Stimulated activated naive CD8-positive, alpha-beta T cell treated with anti-CD3 and anti-CD28 coated beads, Interleukin-15, Interleukin-2, amounts not matched to agents 100 U/mL and 50 U/mL, for 24 hours (primary cell): ENCODE results near the gene MDK.
A peak's percentile ranks its signal among the peaks of the same experiment; 100 is the strongest.

Experiments
- ATAC-seq: fragments of 150-1000 bp; cut with Tn5 transposase; one replicate; pipeline ENCODE4 v1.10.0; 2021
- DNase-seq: peaks from one replicate; pipeline ENCODE4 v3.0.0; 2021

MDK gene

DNA sequence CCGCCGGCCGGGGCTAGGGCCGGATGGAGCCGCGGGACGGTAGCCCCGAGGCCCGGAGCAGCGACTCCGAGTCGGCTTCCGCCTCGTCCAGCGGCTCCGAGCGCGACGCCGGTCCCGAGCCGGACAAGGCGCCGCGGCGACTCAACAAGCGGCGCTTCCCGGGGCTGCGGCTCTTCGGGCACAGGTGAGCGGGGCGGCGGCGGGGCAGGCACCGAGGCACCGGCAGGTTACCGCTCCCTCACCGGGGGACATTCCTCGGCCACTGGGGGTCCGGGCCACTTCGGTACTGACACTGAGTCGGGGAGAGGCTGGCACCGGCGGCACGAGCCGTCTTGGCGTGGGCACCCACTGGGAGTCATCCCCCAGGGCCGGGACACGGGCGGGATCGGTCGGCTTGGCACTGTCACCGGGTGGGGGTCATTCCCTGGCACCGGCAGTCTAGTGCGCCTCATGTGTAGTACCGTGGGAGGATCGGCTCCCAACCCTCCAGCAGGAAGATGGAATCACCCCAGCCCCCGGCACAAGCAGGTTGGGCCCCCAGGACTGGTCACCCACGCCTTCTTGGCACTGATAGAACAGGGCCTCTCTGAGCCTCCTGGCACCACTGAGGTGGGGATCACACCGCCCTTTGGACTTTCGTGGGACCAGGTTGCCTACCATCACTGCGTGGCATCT lies 33.7 kb upstream of the MDK start:
- no peak for ATAC-seq
- DNase-seq, result peak; percentile 41

DNA sequence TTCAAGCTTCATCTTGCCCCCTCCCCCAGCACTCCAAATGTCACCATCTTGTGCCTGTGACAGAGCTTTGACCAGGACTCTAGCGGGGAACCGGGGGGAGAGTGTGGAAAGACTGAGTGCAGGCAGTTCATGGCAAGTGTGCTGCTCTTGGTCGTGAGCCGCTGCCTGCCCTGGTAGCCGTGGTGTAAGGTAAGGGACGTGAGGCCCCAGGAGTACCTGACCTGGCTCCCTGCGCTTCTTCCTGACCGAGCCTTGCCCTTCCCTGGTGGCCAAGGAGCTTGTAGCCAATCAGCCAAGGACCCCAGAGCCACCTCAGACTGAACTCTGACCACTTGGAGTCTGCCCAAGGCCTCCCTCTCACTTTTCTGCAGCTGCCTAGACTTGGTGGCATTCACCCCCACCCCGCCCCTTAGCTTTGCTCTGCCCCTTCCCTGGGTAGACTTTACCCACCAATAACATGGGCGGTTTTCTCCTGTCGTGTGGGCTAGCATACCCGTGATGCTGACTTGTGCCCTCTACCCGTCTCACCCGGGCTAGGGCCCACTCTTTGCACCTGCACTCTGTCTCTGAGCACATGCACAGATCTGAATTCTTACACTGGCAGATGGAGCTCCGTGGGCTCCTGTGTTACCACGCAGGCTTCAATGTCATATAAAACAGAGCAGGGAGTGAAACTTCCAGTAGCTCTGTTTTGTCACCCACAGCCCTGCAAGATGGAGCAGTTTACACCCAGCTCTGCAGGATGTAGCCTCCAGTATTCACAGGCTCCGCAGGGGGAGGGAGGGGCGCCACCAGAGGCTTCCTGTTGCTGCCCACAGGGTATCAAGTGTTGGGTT lies 32.7 kb upstream of the MDK start:
- peak; percentile 68 for DNase-seq

DNA sequence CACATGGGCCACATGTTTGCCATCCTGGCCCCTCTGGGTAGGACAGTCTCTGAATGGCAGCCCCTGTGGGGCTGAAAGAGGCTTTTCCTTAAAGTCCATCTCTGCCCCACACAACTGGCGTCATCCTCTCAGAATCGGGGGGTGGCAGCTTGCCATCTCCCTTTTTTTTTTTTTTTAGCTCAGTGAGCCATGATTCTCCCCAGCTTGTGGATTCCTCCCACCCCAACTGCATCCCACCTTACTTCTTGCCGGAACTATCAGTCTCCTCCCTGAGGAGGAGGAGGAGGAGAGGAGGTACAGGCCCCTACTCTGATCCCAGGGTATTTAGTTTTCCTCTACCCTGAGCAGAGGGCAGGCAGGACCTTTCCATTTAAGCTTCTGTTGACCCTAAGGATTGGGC lies 30.8 kb upstream of the MDK start:
- no peak for DNase-seq
- no peak for ATAC-seq

More for the DNA sequence above, 32.7 kb upstream of the MDK start:
- peak; percentile 34 for ATAC-seq

DNA sequence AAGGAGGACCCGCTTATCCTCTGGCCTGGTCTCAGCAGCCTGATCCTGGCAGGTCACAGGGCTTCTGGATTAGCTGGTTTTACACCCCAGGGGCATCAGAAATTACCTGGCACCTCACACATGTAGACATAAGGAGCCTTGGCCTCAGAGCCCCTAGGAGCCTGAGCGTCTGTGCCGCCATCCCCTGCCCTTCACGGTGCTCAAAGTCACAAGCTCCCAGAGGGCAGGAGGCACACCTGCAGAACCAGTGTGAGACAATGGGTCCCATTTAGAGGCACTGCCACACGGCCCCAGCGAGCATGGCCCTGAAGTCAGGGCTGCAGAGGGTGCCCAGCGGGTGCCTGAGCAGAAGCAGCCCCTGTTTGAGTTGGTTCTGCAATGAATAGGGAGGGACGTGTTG lies 30.3 kb upstream of the MDK start:
- DNase-seq (no peak), ATAC-seq (no peak)

DNA sequence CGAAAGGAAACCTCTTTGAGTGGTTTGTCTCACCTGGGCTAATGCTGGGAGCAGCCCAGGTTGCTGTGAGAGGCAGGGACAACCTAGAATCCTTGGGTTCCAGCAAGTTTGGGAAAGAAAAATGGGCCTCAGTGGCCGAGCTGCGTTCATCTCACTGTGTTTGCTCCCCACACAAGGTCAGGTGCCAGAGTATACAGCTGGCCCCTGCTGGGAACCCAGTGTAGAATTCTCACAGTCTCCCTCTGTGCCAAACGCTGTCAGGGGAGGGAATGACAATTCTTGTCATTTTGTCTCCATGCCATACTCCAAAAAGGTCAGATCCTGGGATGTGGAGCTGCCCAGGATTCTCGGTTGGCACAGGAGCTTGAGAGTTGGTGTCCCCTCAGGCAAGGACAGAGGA lies 29.9 kb upstream of the MDK start:
- DNase-seq (no peak), ATAC-seq (no peak)

DNA sequence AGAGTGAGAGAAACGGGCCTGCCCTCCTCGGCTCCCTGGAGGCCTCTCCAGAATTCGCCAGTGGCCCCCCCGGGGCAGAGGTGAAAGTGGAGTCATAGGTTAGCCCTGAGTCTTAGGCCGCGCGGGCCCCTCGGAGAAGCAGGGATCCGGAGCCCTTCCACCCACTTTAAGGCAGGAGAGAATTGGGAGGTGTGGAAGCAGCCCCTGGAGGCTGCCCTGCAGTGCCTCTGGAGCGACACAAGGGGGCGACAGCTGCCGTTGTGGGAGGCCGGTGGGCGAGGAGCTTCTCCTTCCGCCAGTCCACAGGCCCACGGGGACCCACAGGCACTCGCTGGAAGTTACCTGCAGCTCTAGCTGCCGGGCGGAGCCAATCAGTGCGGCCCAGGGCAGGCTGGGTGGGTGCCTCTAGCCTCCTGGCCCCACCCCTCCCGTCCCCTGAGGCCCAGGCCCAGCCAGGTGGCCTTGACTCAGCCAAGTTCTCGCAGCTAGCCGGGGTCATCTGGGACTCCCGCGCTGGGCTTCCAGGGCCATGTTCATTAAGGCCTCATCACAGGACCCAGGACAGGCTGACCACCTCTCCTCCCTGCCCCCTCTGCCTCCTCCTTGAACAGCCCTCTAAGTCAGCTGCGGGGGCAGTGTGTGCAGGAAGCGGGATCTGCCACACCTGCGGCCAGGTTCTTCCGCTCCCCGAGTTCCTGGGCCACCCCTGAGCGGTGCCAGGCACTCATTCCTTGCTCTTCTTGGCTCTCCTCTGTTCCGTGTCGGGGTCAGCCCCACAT lies 29.2 kb upstream of the MDK start:
- peak; percentile 28 for ATAC-seq
- DNase-seq, result peak; percentile 79

DNA sequence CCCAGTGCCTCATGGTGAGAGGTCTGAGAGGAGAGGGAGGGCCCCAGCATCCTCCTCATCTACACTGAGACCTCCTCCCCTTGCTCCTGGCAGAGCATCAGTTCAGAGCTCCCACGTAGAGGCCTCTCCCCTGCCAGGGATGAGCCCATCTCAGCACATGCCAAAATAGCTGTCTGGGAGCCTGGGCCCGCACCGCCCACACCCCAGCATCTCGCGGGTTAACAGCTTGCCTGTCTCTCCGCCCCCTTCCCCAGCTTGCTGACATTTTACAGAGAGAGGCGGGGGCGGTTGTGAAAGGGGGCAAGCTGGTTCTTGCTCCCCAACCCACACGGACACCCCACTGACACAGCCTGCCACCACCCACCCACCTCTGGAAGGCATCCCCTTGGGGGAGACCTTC lies 27.8 kb upstream of the MDK start:
- DNase-seq, result peak; percentile 78
- ATAC-seq, result peak; percentile 62

DNA sequence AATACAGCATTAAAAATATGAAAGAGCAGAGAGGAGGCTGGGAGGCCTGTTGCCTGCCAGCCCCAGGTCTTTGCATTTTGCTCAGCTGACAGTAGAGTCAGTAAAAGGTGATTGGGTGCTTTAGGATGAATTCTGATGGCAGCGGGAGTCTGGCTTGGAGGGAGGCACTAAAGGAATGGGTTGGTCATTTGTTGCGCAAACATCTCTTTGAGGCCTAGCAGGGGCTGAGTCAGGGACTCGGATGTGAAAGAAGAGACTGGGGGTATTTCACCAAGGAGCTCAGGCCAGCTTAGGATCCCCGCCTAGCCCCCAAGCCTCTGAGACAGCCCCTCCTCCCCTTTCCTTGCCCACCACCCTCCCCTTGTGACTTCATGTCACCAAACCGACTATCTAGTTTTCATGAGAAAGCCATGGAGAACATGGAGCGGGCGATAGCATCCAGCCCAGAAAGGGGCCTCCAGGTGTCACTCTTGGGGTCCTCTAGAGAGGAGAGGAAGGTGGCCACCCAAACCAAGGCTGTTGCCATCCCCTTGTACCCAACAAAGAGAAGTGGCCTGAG lies 24.5 kb upstream of the MDK start:
- ATAC-seq (no peak), DNase-seq (no peak)

DNA sequence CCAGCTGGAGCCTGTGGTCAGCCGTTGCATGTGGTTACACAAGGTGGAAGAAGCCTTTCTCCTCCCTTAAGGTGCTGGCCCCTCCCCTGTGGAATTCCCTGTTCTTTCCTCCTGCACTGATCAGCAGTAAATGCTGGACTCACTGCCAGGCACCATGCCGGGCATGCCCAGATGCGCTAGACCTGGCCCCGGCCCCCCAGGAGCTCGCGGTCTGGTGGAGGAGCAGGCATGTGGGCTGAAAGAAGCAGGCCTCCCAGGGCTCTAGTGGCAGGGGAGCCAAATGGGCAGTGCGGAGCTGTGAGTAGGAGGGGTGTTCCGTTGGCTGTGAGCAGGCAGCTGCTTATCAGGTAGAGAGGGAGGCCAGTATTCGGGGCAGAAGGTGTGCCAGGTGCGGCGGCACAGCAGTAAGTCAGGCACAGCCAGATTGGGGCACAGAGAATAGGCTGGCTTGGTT lies 24.0 kb upstream of the MDK start:
- DNase-seq (no peak), ATAC-seq (no peak)

DNA sequence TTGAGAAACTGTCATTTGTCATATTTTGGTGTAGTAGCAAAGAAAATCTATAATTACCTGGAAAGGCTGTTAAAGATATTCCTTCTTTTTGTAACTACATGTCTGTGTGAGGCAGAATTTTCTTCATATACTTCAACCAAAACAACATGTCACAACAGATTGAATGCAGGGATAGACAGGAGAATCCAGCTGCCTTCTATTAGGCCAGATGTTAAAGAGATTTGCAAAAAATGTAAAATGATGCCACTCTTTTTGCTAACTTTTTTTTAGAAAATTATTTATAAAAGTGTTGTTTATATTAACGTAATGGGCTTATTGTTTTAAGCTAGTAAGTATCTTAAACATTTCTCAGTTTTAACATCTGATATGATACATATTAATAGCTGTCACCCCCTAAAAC lies 21.5 kb upstream of the MDK start:
- no peak for DNase-seq
- no peak for ATAC-seq

DNA sequence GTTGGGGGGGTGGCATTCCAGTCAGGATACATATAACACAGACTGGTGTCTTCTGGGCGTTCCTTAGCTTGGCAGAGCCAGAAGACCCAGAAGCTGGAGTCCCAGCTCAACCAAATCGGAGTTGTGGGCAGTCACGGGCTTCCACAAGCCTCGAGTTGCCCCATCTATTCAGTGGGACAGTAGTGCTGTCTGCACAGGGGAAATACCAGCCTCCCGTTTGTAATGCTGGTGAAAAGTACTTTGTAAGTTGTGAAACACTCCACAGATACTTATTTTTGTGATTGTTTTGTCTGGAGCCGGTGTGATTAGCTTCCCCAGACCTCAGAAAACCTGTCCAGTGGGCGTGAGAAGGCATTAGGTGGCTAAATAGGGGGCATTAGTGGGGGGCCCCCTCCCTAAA lies 20.6 kb upstream of the MDK start:
- ATAC-seq, result no peak
- no peak for DNase-seq

DNA sequence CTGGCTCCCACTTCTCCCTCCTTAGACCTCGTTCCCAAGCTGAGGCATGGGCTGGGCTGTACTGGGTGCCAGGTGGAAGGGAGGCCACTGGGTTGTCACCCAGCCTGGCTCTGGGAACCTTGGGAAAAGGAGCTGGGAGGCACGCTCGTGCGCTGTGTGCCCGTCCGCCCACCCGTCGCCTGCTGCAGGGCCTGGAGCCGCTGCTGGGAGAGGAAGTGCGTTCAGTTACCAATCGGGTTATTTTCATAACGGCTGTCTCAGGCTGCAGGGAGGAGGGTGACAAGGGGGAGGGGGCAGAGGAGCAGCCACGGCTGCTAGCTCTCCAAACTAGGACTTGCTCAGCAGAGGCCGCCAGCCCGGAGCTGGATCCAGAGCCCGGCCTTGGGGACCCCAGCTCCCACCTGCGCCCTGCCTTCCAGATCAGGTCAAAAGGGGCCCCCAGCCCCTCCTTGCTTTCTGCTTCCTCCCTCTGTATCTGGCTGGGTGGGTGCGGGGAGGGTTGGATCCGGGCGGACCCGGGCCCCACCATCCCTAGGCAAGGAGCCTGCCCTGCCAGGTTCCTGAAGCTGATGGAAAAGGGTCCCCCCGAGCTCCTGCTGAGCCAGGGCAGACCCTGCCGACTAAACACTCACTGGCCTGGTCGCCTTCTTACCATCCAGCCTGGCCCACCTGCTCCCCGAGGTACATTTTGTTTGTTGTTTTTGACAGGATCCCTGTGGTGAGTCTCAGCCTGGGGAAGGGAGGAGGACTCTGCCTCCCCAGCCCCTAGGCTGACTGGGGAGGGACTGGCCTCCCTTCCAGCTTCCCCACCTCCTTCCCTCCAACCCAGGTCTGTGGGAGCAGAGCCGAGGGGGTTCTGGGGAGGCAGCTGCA lies 19.9 kb upstream of the MDK start:
- peak; percentile 71 for DNase-seq
- peak; percentile 79 for ATAC-seq

DNA sequence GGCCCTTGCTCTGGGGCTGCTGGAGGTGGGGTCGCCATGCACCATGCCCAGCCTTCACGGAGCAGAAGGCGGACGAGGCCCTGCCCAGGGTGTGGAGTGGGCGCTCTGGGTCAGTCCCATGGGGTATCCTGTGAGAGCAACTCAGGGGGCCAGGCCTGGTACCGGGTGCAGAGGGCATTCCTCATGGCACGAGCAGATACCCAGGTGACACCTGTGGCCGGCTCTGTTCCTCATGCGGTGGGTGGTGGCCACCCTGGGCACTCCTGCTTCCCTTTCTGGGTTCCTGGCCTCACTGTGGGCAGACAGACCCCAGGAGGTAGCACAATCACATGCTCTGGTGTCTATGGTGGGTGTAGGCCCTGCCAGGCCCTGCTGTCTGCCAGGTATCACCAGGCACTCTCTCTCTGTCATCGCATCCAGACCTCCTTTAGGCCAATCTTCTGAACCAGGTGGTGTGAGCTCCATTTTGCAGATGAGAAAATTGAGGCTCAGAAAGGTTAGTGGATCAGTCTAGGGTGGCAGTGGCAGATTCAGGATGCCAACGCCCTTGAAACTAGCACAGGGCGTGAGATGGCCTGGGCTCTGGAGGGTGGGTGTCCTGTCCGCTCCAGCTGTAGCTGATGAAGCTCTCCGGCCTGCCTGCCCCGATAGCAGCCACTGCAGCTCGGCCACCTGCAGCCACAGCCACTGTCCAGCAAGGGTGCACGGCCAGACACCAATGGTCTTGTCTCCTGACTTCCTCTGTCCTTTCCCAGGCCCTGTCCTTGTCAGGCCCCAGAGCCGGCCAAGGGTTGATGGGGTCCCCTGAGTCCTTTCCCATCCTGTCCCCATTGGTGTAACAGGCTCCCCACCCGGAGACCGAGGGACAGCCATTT lies 19.1 kb upstream of the MDK start:
- no peak for DNase-seq
- ATAC-seq, result no peak

DNA sequence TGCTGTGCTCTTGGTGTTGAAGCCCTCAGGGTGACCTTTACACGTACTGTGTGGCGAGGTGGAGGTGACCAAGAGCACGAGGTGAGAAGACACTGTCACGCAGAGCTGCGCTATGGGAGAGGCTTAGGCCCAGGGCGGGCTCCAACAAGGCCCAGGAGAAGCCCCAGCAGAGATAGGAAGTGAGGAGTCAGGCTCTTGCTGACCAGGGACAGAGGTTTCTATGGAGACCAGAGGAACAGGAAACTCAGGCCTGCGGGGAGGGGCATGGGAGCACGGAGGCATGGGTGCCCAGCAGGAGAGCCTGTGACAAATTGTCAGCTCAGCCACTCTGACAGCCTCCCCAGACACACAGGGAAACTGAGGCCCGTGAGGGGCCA lies 18.4 kb upstream of the MDK start:
- ATAC-seq (peak; percentile 19), DNase-seq (no peak)

DNA sequence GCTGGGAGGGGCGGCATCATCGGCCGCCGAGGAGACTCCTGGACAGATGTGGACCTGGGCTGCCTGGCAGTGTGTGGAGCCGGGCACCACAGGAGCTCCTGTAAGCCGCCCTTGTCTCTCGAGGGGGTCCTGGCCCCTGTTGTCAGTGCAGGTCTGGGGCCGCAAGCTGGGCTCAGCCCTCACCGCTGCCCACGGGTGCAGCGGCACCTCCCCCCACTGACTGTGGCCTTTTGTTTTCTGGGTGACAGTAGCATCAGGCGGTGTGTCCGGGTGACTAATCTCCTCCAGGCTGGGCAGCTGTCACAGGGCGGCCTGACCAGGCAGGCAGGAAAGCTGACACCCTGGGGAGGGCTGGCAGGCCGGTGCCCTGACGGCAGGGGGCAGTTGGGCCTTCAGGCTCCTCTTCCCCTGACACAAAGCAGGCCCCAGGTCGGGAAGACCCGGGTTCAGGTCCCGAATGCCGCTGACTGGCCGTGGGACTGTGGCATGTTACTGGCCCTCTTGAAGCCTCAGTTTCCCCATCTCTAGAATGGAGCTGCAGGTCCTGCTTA lies 17.9 kb upstream of the MDK start:
- ATAC-seq (no peak), DNase-seq (no peak)

DNA sequence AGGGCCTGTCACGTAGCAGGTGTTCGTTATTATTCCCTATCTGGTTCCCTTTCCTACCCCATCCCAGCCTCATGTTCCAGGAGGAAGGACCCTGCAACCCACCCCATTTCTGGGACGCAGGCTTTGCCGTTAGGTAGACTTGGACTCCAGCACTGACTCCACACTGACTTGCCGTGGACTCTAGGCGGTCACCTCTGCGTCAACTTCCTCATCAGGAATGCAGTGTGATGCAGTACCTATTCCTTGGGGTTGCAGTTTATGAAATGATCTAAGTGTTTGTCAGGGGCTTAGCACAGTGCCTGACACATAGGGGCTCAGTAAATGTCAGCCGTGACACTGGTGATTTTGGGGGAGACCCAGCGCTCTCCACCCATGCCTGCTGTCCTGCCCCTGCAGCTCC lies 17.4 kb upstream of the MDK start:
- ATAC-seq, result no peak
- no peak for DNase-seq

DNA sequence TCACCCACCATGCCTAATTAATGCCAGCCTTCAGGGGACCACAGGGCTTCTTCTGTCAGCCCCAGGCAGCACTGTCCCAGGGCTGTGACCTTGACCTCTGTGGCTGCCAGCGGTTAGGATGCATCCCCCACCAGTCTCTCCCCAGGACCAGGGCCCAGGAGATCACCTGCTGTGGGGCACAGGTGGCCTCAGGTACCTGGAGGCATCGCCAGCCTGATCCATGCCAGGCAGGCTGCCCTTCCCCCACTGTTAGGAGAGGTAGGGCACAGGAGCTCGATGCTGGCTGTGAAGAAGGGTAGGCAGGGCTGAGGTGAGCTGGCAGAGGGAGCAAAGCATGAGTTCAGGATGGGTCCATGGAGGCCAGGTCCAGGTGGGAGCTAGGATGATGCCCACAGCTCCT lies 16.7 kb upstream of the MDK start:
- ATAC-seq (no peak), DNase-seq (no peak)

DNA sequence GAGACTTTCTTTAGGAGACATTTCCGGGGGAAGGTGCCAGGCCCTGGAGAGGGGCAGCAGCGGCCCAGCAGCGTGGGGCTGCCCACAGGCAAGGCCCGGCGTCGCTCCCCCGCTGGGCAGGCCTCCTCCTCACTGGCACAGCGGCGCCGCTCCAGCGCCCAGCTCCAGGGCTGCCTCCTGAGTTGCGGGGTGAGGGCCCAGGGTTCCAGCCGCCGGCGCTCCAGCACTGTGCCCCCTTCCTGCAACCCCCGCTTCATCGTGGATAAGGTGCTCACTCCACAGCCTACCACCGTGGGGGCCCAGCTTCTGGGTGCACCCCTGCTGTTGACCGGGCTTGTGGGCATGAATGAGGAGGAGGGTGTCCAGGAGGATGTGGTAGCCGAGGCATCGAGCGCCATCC lies 15.2 kb upstream of the MDK start:
- ATAC-seq (no peak), DNase-seq (no peak)

DNA sequence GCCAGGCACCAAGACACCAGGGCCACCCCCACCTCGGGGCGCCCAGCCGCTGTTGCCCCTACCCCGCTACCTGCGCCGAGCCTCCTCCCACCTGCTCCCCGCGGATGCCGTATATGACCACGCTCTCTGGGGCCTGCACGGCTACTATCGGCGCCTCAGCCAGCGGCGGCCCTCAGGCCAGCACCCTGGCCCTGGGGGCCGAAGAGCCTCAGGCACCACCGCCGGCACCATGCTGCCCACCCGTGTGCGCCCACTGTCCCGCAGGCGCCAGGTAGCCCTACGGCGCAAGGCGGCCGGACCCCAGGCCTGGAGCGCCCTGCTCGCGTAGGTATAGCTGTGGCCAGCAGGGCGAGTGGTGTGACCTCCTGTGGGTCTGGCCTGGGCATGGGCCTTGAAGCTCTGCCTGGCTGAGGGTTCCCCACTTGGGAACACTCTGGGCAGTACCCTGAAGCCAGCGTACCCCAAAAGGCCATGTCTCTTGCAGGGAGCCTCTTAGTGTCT lies 14.8 kb upstream of the MDK start:
- ATAC-seq (no peak), DNase-seq (no peak)

DNA sequence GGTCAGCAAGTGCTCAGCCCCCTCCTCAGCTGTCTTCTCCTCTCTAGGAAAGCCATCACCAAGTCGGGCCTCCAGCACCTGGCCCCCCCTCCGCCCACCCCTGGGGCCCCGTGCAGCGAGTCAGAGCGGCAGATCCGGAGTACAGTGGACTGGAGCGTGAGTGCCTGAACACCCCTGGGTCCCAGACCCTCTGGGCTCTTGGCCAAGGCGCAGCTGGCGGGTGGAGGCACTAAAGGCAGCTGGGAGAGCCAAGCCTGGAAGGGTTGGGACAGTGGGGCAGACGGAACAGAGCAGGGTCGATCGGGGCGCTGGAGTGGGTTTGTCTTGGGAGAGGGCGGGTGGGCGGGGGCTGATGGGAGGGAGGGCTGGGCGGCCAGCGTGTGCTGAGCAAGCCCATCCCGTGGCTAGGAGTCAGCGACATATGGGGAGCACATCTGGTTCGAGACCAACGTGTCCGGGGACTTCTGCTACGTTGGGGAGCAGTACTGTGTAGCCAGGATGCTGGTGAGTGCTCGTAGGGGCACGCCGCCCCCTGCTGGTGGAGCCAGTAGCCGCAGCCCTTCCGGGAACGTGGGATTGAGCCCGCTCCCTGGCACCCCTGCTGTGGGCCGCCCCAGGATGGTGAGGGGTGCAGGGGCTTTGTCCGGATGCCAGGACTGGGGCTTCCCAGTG lies 14.1 kb upstream of the MDK start:
- DNase-seq (peak; percentile 86), ATAC-seq (peak; percentile 75)
